HG03097 (cell line): Measurements from ENCODE around the gene RABEPK.
A peak's percentile ranks its signal among the peaks of the same experiment; 100 is the strongest.
"Not testable (repeated sequence)": the region's sequence is repeated elsewhere in the genome, so short reads cannot be mapped to it uniquely, and the experiment has no call there.

ENCODE experiments used
- ATAC-seq: cut with Tn5 transposase; IDR thresholded peaks from one replicate; pipeline ENCODE4 v1.9.1; 2021; ENCODE audit not compliant: unreplicated experiment, low FRiP score

Gene RABEPK, protein sequence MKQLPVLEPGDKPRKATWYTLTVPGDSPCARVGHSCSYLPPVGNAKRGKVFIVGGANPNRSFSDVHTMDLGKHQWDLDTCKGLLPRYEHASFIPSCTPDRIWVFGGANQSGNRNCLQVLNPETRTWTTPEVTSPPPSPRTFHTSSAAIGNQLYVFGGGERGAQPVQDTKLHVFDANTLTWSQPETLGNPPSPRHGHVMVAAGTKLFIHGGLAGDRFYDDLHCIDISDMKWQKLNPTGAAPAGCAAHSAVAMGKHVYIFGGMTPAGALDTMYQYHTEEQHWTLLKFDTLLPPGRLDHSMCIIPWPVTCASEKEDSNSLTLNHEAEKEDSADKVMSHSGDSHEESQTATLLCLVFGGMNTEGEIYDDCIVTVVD

GRCh38 chr9:125200216-125201047 lies at the start of gene RABEPK:
TSS of gene RABEPK (plus strand) at chr9:125200542. CDS start at chr9:125203014, 2,472 bp downstream.
- ATAC-seq: peak; percentile 95

GRCh38 chr9:125151730-125152129 lies 48.6 kb upstream of the RABEPK start:
- no peak for ATAC-seq

DNA sequence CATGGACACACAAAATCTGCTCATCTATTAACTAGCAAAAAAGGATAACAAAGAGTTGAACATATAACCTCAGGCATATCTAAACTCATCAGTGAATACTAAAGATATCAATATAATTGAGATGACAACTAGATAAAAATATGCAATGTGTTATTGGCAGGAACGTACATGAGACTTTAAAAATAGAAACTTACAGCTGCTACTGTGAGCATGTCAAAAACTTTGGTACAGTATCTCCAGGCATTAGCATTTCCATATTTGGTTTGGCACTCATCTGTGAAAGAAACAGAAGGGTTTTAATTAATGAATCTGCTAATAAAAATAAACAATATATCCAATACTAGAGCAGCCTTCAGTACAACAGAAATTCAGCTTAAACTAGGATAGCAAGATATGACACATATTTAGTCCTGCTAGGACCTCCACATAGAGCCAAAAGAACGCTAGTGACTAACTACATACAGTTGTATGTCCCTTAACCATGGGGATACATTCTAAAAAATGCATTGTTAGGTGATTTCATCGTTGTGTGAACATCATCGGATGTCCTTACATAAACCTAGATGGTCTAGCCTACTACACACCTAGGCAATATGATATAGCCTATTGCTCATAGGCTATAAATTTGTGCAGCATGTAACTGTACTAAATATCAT lies 46.5 kb upstream of the RABEPK start:
- no peak for ATAC-seq

- ATAC-seq: no peak
Measured at GRCh38 chr9:125156551-125156950, 43.8 kb upstream of the RABEPK start.

- ATAC-seq: no peak
Measured at GRCh38 chr9:125160750-125161149, 39.6 kb upstream of the RABEPK start.

GRCh38 chr9:125161284-125161918 lies 38.9 kb upstream of the RABEPK start:
- ATAC-seq: no peak

DNA sequence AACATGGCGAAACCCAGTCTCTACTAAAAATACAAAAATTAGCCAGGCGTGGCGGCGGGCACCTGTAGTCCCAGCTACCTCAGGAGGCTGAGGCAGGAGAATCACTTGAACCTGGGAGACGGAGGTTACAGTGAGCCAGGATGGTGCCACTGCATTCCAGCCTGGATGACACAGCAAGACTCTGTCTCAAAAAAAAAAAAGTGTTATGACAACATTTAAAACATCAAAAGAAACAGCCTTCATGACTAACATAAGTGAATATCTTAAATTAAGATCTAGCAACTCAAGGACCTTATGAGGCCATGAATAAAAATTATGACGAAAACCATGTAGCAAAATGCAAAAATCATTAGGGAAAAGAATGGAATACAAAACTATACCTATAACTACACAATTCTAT lies 37.5 kb upstream of the RABEPK start:
- not testable (repeated sequence) for ATAC-seq

- no peak for ATAC-seq
Measured at GRCh38 chr9:125166762-125167161, 33.6 kb upstream of the RABEPK start.

DNA sequence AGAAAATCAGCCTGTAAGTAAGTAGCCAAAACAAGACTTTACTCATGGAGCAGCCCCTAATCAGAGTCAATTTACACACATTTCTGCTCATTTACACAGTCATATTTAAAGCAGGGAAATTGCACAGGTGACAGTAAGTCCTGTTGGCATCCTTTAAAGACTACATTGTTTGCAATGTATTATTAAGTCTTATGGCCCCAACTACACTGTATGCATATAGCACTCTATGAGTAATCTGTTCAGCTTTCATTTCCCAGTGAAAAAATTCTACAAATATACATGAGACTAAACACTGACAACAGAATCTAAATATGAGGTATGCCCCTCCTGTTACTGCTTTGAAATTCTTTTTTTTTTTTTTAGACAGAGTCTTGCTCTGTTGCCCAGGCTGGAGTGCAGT lies 30.4 kb upstream of the RABEPK start:
- no peak for ATAC-seq

DNA sequence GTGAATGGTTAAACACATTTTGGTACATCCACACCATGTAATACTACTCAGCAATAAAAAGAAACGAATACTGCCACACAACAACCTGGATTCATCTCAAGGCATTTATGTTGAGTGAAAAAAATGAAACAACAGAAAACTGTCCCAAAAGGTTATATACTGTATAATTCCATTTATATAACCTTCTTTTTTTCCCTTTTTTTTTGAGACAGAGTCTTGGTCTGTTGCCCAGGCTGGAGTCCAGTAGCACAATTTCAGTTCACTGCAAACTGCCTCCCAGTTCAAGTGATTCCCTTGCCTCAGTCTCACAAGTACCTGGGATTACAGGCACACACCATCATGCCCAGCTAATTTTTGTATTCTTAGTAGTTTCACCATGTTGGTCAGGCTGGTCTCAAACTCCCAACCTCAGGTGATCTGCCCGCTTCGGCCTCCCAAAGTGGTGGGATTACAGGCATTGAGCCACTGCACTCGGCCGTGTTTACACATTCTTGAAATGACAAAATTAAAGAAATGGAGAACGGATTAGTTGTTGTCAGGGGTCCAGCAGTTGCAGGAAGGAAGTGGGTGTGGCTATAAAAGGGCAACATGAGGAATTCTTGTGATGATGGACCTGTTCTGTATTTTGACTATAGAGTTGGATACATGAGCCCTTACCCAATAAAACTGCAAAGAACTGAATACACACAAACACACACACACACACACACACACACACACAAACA lies 28.1 kb upstream of the RABEPK start:
- no peak for ATAC-seq

DNA sequence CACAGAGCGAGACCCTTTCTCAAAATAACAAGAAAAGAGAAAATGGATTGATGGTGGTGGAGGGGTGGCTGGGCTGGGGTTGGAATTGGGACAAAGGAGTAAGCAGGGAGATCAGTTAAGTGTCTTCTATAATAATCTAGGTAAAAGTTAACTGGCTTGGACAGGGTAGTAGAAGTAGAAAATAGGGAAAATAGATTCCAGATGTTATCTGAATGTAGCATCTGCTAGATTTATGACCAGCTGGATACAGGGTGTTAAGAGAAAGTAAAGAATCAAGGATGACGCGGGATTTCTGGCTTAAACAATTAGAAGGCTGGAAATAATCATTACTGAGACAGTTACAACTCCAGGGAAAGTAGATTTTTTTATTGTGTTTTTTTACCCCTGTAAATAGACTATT lies 23.7 kb upstream of the RABEPK start:
- ATAC-seq: no peak

DNA sequence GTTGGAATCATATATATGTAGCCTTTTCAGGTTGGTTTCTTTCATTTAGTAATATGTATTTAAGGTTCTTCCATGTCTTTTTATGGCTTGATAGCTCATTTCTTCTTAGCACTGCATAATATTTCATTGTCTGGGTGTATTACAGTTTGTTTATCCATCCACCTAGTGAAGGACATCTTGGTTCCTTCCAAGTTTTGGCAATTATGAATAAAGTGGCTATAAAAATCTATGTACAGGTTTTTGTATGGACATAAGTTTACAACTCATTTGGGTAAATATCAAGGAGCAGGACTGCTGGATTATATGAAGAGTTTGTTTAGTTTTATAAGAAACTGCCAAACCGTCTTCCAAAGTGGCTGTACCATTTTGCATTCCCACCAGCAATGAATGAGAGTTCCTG lies 22.5 kb upstream of the RABEPK start:
- no peak for ATAC-seq

DNA sequence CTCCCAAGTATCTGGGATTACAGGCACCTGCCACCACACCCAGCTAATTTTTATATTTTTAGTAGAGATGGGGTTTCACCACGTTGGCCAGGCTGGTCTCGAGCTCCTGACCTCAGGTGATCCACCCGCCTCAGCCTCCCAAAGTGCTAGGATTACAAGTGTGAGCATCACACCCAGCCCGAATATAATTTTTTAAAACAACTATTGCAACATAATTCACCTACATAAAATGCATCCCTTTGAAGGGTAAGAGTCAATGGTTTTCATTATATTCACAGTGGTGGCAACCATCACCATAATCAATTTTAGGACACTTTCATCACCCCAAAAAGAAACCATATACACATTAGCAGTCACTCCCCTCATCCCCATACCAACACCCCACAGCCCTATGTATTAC lies 20.6 kb upstream of the RABEPK start:
- ATAC-seq: not testable (repeated sequence)

DNA sequence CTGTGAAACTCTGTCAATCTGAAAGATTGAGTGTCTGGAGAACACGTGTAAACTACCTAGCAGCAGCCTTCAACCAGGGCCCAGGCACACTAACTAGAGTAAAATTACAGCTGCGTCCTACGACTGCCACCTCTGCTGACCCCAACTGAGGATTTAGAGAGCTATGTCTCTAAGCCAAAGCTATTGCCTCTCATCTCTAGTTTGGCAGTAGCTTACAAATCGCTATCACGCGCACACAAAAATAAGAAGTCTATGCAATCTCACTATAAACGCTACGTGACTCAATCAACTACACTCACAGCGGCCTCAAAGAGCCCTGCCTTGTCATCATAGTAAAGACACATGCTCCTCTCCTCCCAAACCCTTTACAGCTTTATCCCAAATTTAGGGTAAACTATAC lies 19.5 kb upstream of the RABEPK start:
- no peak for ATAC-seq

- not testable (repeated sequence) for ATAC-seq
Measured at GRCh38 chr9:125181756-125182155, 18.6 kb upstream of the RABEPK start.

DNA sequence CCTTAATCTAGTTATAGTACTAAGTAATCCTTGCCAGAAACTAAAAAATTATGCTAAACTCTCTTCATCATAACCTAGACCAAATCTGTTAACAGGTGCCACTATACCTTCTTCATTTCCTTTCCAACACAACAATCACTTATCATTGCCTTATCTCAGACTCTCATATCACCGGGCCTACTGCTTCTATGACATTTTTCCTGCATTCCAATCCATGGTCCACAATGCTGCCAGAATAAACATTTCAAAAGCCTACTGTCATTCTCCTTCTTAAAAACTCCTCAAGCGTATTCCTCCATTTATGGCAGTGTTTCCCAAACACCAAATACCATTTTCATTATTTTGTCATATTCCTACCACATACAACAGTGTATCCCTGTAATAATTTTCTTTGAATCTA lies 17.3 kb upstream of the RABEPK start:
- no peak for ATAC-seq

- ATAC-seq: no peak
Measured at GRCh38 chr9:125183561-125183960, 16.8 kb upstream of the RABEPK start.

DNA sequence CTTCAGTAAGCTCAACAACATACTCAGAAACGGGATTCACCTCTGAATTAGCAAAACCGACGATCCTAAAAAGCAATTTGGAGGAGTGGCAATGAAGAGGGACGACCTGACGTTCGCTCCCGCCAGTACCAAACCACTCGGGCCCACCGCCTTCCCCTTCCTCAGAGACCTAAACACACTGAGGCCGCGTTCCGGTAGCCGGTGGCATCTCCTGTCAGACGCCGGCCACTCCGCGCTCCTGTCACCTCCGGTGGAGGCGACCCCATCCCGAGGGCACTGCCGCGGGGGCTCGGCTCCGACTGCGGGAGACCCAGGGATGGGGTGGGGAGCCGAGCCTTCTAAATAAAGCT lies 11.4 kb upstream of the RABEPK start:
- ATAC-seq: peak; percentile 19

DNA sequence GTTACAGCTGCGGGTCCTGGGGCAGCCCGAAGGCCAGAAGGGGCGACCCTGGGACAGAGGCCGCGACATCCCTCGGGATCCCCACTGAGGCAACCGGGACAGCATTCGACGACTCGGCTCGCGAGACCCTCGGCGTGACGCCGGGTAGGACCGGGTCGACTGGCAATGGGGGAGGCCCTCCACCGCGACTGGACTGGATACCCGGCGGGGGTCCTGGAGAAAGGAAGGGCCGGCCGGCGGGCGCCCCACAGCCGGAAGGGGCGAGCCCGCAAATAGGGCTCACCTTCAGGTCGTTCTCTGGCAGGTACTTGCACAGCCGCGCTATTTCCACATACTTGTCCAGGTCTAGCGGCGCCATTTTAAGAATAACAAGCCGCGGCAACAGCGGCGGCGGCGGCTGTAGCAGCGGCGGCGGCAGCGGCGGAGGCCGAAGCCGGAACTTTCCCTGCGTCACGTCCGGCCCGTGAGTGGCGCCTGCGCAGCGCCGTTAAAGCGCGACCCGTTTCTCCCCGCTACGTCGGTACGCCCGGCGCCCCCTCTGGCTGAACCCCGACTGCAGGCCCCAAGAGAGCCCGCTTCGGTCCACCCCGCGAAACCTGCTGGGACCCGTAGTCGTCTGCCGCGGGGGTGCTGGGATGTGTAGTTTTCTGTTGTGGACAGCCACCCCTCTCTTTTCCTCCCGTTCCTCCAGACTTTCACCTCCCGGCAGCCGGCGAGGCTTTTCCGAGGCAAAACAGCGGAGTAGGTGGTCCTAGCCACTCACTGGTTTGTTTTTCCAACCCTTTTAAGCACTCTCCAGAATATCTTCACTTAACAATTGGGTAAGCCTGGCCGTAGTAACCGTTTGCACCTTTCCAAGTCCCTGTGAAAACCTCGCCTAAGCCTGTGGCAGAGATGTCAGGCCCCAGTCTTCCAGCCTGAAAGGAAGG lies 10.7 kb upstream of the RABEPK start, which contains the start of gene PPP6C:
TSS of gene PPP6C (minus strand) at position 443 of the 929 bp plus-strand sequence. CDS start at position 358, 85 bp downstream.
- ATAC-seq: peak; percentile 95
